Neural cell (in vitro differentiated cells): ENCODE data around the gene MANEAL.

Source experiments
- TAF1 ChIP-seq: IDR thresholded peaks from 2 replicates; pipeline ENCODE4 v1.6.1; 2012; ENCODE audit warnings: low read depth
- TF ChIP-seq, protein P1 (sequence below): IDR thresholded peaks from 2 replicates; pipeline ENCODE4 v1.6.1; 2012; ENCODE audit warnings: borderline replicate concordance
- TF ChIP-seq, protein P2 (sequence below): fragments of 450-650 bp; IDR thresholded peaks from 2 replicates; pipeline ENCODE4 v1.5.1; 2014; ENCODE audit warnings: antibody characterized with exemption, mild to moderate bottlenecking, moderate library complexity; ENCODE audit not compliant: poor library complexity, severe bottlenecking

DNA sequence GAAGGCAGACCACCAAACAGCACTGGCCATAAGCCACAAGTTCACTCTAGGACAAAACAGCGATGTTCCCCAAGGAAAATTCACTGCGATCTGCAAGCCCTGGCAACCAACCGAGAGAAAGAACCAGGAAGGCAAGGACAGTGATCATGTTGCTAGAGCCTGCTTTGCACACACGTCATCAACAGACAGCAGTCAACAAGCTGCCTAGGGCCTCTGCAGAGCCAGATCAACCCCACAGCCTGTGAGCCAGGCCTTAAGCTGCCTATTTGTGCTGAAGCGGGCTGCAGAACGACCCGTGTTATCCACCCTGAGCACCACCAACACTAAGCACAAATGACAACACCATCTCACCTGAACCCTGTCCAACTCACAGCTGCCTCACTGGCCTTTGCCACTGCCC lies 20.6 kb downstream of the MANEAL start:
- TF ChIP-seq, protein P1, sequence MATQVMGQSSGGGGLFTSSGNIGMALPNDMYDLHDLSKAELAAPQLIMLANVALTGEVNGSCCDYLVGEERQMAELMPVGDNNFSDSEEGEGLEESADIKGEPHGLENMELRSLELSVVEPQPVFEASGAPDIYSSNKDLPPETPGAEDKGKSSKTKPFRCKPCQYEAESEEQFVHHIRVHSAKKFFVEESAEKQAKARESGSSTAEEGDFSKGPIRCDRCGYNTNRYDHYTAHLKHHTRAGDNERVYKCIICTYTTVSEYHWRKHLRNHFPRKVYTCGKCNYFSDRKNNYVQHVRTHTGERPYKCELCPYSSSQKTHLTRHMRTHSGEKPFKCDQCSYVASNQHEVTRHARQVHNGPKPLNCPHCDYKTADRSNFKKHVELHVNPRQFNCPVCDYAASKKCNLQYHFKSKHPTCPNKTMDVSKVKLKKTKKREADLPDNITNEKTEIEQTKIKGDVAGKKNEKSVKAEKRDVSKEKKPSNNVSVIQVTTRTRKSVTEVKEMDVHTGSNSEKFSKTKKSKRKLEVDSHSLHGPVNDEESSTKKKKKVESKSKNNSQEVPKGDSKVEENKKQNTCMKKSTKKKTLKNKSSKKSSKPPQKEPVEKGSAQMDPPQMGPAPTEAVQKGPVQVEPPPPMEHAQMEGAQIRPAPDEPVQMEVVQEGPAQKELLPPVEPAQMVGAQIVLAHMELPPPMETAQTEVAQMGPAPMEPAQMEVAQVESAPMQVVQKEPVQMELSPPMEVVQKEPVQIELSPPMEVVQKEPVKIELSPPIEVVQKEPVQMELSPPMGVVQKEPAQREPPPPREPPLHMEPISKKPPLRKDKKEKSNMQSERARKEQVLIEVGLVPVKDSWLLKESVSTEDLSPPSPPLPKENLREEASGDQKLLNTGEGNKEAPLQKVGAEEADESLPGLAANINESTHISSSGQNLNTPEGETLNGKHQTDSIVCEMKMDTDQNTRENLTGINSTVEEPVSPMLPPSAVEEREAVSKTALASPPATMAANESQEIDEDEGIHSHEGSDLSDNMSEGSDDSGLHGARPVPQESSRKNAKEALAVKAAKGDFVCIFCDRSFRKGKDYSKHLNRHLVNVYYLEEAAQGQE: no peak
- TF ChIP-seq TAF1: no peak
- TF ChIP-seq, protein P2, sequence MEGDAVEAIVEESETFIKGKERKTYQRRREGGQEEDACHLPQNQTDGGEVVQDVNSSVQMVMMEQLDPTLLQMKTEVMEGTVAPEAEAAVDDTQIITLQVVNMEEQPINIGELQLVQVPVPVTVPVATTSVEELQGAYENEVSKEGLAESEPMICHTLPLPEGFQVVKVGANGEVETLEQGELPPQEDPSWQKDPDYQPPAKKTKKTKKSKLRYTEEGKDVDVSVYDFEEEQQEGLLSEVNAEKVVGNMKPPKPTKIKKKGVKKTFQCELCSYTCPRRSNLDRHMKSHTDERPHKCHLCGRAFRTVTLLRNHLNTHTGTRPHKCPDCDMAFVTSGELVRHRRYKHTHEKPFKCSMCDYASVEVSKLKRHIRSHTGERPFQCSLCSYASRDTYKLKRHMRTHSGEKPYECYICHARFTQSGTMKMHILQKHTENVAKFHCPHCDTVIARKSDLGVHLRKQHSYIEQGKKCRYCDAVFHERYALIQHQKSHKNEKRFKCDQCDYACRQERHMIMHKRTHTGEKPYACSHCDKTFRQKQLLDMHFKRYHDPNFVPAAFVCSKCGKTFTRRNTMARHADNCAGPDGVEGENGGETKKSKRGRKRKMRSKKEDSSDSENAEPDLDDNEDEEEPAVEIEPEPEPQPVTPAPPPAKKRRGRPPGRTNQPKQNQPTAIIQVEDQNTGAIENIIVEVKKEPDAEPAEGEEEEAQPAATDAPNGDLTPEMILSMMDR: no peak
